HUES64 (cell line): ENCODE data around the gene C11orf58.

Source experiments
- H3K27ac ChIP-seq: 2 replicates; pipeline ENCODE4 v1.7.0; 2013; ENCODE audit warnings: low read depth, low read length, inconsistent platforms
- H3K27me3 ChIP-seq: 2 replicates; pipeline ENCODE4 v1.6.1; 2013; ENCODE audit warnings: mild to moderate bottlenecking, low read length; ENCODE audit not compliant: insufficient read depth
- H3K36me3 ChIP-seq: 2 replicates; pipeline ENCODE4 v1.6.1; 2013; ENCODE audit warnings: mild to moderate bottlenecking, low read length; ENCODE audit not compliant: insufficient read depth
- H3K4me1 ChIP-seq: 2 replicates; pipeline ENCODE4 v1.6.1; 2013; ENCODE audit warnings: mild to moderate bottlenecking, low read length, moderate library complexity; ENCODE audit not compliant: insufficient read depth
- H3K4me3 ChIP-seq: 2 replicates; pipeline ENCODE4 v1.5.1; 2013; ENCODE audit warnings: mild to moderate bottlenecking, low read length, moderate library complexity
- H3K9ac ChIP-seq: 2 replicates; pipeline ENCODE4 v1.6.1; 2013; ENCODE audit warnings: mild to moderate bottlenecking, low read depth, low read length
- H3K9me3 ChIP-seq: 2 replicates; pipeline ENCODE4 v1.6.1; 2013; ENCODE audit warnings: low read depth, low read length; ENCODE audit not compliant: insufficient read depth
- WGBS: fragments of 150-250, 120-280 bp; methylation state at CpG from one replicate; pipeline ENCODE4 v1.1.7; 2013; ENCODE audit warnings: missing lambda C conversion rate; 5-methylcytosine and 5-hydroxymethylcytosine counted together

C11orf58 gene

DNA sequence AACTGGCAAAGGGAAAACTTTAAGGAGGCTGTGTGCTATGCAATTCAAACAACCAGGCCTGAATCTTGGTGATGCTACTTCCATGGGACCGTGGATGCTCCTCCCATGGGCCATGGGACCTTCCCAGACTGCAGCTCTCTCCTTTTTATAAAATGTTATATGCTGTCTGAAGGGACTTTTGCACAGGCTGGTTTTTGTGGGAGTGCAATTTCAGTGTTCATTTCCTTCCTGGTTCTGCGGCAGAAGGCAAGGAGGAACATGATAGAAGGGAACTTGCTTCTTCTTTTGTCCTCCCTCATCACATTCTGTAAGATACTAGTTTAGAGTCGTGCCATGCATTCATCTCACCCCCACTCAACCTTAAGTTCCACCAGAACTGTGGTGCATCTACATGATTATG, 68.9 kb downstream of the C11orf58 start:
- peaks cover 5% of the 10 kb centered on the region; the same call in 1 of the 2 replicates for H3K4me1 ChIP-seq
- WGBS = 96% methylated on average over 3 of the region's 3 CpGs
- H3K27ac ChIP-seq = no peak overlapping the region
- H3K9me3 ChIP-seq = no peaks in the 10 kb centered on the region
- no peak overlapping the region for H3K4me3 ChIP-seq
- no peaks in the 10 kb centered on the region for H3K27me3 ChIP-seq
- no peak overlapping the region for H3K9ac ChIP-seq
- H3K36me3 ChIP-seq = no peaks in the 10 kb centered on the region
